HG02763 (cell line): ENCODE results near the gene NR3C2.
"Not testable (repeated sequence)": the region's sequence is repeated elsewhere in the genome, so short reads cannot be mapped to it uniquely, and the experiment has no call there.

Experiments
- ATAC-seq: cut with Tn5 transposase; IDR thresholded peaks from one replicate; pipeline ENCODE4 v1.9.1; 2021; ENCODE audit warnings: mild to moderate bottlenecking, moderate library complexity; ENCODE audit not compliant: unreplicated experiment

Gene NR3C2

GRCh38 chr4:148225639-148226038 lies 216.6 kb downstream of the NR3C2 start:
- no peak for ATAC-seq

- no peak for ATAC-seq
These were observed 217.7 kb downstream of the NR3C2 start for GRCh38 chr4:148224476-148224875.

GRCh38 chr4:148222991-148223660 lies 219.1 kb downstream of the NR3C2 start:
- ATAC-seq: no peak

- ATAC-seq: peak; percentile 95
These were observed 225.1 kb downstream of the NR3C2 start for GRCh38 chr4:148216866-148217814.

- ATAC-seq: no peak
These were observed 225.9 kb downstream of the NR3C2 start for GRCh38 chr4:148216321-148216720.

- no peak for ATAC-seq
These were observed 227.0 kb downstream of the NR3C2 start for GRCh38 chr4:148215202-148215601.

GRCh38 chr4:148214529-148215166 lies 227.6 kb downstream of the NR3C2 start:
- ATAC-seq: no peak

- ATAC-seq: no peak
These were observed 230.7 kb downstream of the NR3C2 start for GRCh38 chr4:148211533-148211932.

- no peak for ATAC-seq
These were observed 231.6 kb downstream of the NR3C2 start for GRCh38 chr4:148210661-148211060.

- ATAC-seq: no peak
These were observed 235.1 kb downstream of the NR3C2 start for GRCh38 chr4:148207068-148207467.

GRCh38 chr4:148205476-148205875 lies 236.7 kb downstream of the NR3C2 start:
- ATAC-seq: no peak

GRCh38 chr4:148204892-148205291 lies 237.3 kb downstream of the NR3C2 start:
- no peak for ATAC-seq

GRCh38 chr4:148204171-148204570 lies 238.0 kb downstream of the NR3C2 start:
- ATAC-seq: no peak

- no peak for ATAC-seq
These were observed 238.9 kb downstream of the NR3C2 start for GRCh38 chr4:148203056-148203898.

- ATAC-seq: no peak
These were observed 241.3 kb downstream of the NR3C2 start for GRCh38 chr4:148200960-148201359.

GRCh38 chr4:148196164-148196563 lies 246.1 kb downstream of the NR3C2 start:
- ATAC-seq: no peak

GRCh38 chr4:148192526-148192925 lies 249.7 kb downstream of the NR3C2 start:
- no peak for ATAC-seq

- not testable (repeated sequence) for ATAC-seq
These were observed 254.6 kb downstream of the NR3C2 start for GRCh38 chr4:148187454-148188222.

GRCh38 chr4:148184922-148185321 lies 257.3 kb downstream of the NR3C2 start:
- ATAC-seq: no peak
